ENCODE results near the gene RELCH. TPM values are rescaled to one million over a fixed set of nuclear protein-coding genes. Genes with fewer than 3 reads are reported as not detected.

The RELCH gene
- polyA plus RNA-seq, 3 donors, result 37.5 to 41.1 (median 39.7) TPM

DNA sequence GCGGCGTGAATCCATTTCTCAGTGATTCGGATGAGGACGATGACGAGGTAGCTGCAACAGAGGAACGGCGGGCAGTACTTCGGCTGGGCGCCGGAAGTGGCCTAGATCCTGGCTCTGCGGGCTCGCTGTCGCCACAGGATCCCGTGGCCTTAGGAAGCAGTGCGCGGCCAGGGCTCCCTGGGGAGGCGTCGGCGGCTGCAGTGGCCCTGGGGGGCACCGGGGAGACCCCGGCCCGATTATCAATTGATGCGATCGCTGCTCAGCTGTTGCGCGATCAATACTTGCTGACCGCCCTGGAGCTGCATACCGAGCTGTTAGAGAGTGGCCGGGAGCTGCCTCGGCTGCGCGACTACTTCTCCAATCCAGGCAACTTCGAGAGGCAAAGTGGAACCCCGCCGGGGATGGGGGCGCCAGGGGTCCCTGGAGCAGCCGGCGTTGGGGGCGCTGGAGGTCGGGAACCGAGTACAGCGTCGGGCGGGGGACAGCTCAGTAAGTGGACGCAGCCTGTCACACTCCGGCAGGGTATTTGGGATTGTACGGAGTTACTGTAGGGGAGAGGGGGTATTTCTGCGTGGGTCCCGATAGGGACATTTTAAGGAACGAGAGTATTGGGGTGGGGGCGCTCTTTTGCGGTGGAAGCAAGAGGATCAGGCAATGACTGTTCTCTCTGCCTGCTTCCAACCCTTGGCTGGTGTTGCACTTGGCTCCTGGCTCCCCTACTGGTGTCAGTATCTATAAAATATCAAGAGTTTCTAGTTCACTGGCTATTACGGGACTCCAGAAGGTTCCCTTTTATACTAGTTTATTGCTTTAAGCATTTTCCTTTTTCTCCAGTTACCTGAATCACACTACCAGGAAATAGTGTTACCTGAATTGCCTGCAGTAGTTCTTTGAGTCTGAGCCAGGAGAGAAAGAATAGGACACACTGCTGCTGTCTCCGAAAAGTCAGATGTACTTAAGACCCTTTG, 772 bp downstream of the RELCH start:
- DNase-seq (ENCODE audit: low read depth in 3 of 3, low spot score in 2 of 3), result no peak

GRCh38 chr18:62189208-62189607, 2.2 kb downstream of the RELCH start:
- DNase-seq (ENCODE audit: low read depth in 3 of 3, low spot score in 2 of 3), result no peak

- no peak for DNase-seq (ENCODE audit: low read depth in 3 of 3, low spot score in 2 of 3)
These were observed 9.0 kb downstream of the RELCH start for GRCh38 chr18:62196079-62196478.

DNA sequence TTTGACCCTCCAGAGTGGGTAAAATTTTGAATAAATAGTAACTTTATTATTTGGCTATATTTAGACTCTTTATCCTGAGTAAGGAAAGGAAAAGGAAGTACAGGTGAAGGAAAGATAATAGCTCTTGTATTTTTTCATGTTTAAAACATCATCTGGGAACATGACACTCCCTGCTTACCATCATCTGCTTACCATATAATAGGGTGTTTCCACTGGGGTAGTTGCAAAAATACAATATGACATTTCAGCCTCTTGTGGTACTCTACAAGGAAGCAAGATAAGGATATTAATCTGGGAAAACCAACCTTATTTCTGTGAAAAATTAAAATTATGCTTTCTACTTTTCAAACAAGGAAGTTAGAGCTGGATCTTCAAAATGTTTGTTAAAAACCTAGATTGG, 9.9 kb downstream of the RELCH start:
- no peak for DNase-seq (ENCODE audit: low read depth in 3 of 3, low spot score in 2 of 3)

DNA sequence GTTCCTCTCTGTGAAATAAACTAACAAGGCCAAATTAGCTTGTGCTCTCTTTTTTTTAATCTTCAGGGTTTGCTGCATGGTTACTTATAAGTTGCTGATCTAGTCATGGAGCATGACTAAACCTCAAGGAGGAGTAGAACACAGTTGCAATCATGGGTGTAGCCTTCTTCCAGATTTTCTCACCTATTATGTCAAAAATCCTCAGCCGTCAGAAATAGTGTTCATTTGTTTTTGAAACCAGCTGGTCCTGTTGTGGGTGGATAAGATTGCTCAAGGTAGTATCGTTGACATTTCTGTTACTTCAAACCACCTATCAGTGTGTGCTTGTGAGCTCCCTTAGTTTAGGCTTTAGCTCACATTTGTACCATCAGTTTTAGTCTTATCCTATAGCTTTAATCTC, 11.2 kb downstream of the RELCH start:
- DNase-seq (ENCODE audit: low read depth in 3 of 3, low spot score in 2 of 3), result no peak

DNA sequence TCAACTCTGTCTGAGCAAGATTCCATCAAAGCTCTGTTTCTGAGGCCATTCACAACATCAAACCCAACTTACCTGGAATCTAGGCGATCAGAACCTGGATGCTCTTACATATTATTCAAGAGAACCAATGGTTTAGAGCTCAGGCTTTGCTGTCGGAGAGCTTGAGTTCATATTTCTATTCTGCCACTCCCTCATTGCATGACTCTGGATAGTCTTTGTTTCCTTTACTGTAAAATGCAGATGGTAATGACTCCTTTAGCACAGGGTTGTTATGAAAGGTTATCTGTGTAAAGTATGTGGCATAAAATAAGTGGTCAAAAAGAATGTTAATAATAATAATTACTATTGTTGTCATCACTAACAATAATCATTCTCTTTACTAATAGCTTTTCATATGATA, 12.6 kb downstream of the RELCH start:
- no peak for DNase-seq (ENCODE audit: low read depth in 3 of 3, low spot score in 2 of 3)

DNA sequence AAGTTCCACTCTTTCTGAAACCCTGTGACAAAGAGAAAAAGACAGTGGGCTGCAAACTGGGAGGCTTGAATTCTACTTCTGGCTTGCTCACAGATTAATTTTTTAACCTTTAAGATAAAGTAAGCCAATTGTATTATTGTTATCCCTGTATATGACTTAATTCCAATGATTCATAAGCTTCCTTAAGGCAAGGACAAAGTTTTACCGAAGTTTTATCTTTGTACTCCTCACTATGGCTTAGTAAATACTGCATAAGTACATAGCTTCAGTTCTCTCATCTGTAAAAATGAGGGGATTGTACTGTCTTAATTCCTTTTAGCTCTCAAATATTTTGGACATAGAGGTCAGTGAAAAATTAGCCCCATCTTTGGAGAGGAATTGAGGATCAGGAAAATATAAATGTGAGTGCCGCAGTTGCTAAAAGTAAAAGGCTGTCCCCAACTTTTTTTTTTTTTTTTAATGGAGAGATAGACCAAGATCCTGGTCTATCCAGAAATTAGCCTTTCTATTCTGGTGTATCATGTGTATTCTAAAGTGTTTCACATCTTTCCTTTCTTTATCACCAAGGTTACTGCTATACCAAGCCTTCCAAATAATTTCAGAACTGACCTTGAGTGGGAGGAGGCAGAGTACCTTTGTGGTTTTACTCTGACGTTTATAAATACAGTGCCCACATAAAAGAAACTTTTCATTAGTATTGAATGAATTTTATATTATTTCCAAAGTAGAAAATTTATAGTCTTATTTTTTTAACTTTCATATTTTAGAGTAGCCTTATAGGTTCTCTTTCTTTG, 13.3 kb downstream of the RELCH start:
- no peak for DNase-seq (ENCODE audit: low read depth in 3 of 3, low spot score in 2 of 3)

- DNase-seq (ENCODE audit: low read depth in 3 of 3, low spot score in 2 of 3), result no peak
These were observed 14.8 kb downstream of the RELCH start for GRCh38 chr18:62201870-62202269.

- DNase-seq (ENCODE audit: low read depth in 3 of 3, low spot score in 2 of 3), result no peak
These were observed 18.8 kb downstream of the RELCH start for GRCh38 chr18:62205824-62206223.

- no peak for DNase-seq (ENCODE audit: low read depth in 3 of 3, low spot score in 2 of 3)
These were observed 19.5 kb downstream of the RELCH start for GRCh38 chr18:62206593-62206992.

- no peak for DNase-seq (ENCODE audit: low read depth in 3 of 3, low spot score in 2 of 3)
These were observed 22.0 kb downstream of the RELCH start for GRCh38 chr18:62209046-62209445.

- no peak for DNase-seq (ENCODE audit: low read depth in 3 of 3, low spot score in 2 of 3)
These were observed 23.1 kb downstream of the RELCH start for GRCh38 chr18:62210138-62210537.

DNA sequence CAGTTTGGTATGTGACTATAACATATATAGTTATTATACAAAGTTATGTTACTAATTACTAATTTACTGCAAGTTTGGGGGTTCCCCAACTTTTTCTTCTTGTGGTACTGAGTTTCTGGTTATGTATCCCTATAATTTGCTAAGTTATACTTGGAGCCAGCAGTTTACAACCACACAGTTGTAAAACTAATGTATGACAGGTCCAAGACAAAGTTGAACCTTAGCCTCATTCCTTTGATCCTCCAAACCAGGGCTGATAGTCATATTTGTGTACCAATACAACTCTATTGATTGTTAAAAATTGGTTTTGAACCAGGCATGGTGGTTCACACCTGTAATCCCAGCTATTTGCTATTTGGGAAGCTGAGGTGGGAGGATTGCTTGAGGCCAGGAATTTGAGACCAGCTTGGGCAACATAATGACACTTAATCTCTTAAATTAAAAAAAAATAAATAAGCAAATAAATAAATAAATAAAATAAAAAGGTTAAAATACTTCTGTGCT, 24.3 kb downstream of the RELCH start:
- DNase-seq (ENCODE audit: low read depth in 3 of 3, low spot score in 2 of 3), result no peak

DNA sequence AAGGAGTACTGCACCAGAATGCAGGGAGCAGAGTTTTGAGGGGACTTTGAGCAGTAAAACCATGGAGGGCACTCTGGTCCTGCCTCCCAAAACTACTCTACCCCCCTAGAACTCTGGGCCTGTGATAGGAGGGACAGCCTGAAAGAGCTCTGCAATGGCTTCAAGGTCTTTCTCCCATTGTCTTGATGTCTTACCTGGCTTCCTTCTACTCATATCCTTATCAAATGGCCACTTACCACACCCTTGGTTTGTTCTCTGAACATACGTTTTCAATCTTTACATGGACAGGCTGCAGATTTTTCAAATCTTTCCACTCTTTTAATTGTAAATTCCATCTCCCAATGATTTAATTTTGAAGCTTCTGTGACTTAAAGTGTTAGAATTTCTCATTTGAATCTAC, 27.7 kb downstream of the RELCH start:
- DNase-seq (ENCODE audit: low read depth in 3 of 3, low spot score in 2 of 3), result no peak

DNA sequence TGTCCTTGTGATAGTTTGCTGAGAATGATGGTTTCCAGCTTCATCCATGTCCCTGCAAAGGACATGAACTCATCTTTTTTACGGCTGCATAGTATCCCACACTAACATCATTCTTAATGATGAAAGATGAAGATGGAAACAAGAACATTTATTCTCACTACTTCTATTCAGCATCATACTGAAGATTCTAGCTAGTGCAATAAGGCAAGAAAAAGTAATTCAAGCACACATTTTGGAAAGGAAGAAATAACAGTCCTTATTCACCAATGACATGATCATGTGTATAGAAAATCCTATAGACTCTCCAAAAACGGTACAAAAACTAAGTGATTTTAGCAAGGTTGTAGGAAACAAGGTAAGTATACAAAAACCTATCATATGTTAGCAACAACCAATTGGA, 37.2 kb downstream of the RELCH start:
- no peak for DNase-seq (ENCODE audit: low read depth in 3 of 3, low spot score in 2 of 3)

- DNase-seq (ENCODE audit: low read depth in 3 of 3, low spot score in 2 of 3), result no peak
These were observed 39.0 kb downstream of the RELCH start for GRCh38 chr18:62226047-62226446.

DNA sequence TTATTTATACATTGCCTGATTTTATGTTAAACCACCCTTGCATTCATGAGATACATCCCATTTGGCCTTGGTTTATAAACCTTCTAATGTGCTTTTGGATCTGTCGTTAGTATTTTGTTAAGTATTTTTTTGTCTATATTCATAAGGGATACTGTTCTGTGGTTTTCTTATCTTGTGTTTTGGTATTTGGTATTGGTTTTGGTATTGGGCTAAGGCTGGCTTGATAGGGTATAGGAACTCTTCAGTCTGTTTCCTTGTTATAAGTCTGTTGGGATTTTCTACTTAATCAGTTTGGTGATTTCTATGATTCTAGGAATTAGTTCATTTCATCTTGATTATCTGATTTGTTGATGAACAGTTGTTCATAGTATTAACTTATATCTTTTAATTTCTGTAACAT, 49.2 kb downstream of the RELCH start:
- no peak for DNase-seq (ENCODE audit: low read depth in 3 of 3, low spot score in 2 of 3)

DNA sequence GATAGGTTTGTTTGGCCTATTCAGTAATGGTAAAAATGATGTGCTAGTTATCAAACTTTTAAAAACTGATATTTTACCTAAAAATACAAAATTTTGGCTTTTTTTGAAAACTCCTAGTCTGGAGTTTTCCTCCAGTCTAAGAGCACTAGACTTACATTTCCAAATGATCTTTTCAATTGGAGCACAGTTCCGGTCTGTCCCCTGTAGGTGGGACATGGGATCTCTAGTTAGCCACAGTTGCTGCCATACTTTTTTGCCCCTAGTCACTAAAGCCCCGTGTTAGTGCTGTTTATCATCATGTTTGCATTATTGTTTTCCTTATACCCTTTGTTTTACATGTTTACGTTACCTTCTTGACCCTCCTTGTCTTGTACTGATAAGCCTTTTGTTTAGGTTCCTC, 52.4 kb downstream of the RELCH start:
- no peak for DNase-seq (ENCODE audit: low read depth in 3 of 3, low spot score in 2 of 3)

GRCh38 chr18:62242955-62243354, 55.9 kb downstream of the RELCH start:
- no peak for DNase-seq (ENCODE audit: low read depth in 3 of 3, low spot score in 2 of 3)

DNA sequence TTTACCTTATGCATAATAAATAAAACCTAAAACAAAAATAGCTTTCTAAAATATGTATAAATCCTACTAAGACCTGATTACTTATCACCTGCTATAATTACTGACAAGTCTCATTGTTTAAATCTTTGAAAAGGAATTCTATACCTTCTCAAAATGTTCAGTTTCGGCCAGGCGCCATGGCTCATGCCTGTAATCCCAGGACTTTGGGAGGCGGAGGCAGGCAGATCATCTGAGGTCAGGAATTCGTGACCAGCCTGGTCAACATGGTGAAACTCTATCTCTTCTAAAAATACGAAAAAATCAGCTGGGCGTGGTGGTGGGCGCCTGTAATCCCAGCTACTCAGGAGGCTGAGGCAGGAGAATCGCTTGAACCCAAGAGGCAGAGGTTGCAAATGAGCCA, 58.1 kb downstream of the RELCH start:
- DNase-seq (ENCODE audit: low read depth in 3 of 3, low spot score in 2 of 3), result no peak

- DNase-seq (ENCODE audit: low read depth in 3 of 3, low spot score in 2 of 3), result no peak
These were observed 58.6 kb downstream of the RELCH start for GRCh38 chr18:62245699-62246098.

DNA sequence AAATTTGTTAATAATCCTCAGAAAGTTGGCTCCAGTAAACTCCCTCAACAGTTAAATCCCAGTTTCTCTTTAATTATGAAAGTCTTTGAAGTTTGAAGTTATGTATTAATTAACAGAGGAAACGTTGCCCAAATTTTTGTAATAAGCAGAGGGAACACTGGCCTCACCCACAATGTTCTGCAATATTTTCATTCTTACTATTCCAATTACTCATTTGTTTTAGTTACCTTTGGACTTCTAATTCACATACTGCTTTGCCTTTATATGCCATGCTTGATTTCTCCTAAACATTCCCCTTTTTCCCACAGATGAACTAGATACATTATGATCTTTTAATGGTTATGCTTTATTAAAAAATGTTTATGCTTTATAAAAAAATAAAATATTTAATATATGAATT, 61.3 kb downstream of the RELCH start:
- DNase-seq (ENCODE audit: low read depth in 3 of 3, low spot score in 2 of 3), result no peak

Measured in right renal cortex interstitium (tissue), 3 donors.